ENCODE results near the gene KCTD16. TPM values are rescaled to one million over a fixed set of nuclear protein-coding genes. Genes with fewer than 3 reads are reported as not detected.

KCTD16 gene
- total RNA-seq, 1 experiment from 2014 or later, result 0.64 TPM

DNA sequence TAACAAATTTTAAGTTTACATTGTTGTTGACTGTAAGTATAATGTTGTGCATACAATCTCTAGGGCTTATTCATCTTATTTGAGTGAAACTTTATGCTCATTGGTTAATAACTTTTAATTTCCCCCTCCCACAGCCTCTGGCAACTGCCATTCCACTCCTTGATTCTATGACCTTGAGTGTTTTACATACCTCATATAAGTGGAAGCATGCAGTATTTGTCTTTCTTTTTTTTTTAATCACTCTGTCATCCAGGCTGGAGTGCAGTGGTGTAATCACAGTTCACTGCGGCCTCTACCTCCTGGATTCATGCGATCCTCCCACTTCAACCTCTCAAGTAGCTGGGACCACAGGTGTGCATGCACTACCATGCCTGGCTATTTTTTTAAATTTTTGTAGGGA lies 83.9 kb downstream of the KCTD16 start:
- Histone ChIP-seq H3K27ac (ENCODE audit: low read depth, low read length) (no peak overlapping the region), H3K27me3 (ENCODE audit: insufficient read depth, low read length) (peaks cover 9% of the 10 kb centered on the region), H3K36me3 (ENCODE audit: control insufficient read depth in 1 of 2, insufficient read depth in 2 of 2, low read length in 2 of 2) (no peaks in the 10 kb centered on the region), H3K9me2 (ENCODE audit: insufficient read depth) (no peaks in the 10 kb centered on the region), H3K79me2 (ENCODE audit: insufficient read depth, low read length) (no peaks in the 10 kb centered on the region), H4K20me1 (ENCODE audit: insufficient read depth) (no peaks in the 10 kb centered on the region), H3K4me3 (replicated peaks in 1 of 2; ENCODE audit: low read depth in 1 of 2, low read length in 2 of 2) (no peak overlapping the region), H2AFZ (ENCODE audit: low read depth, low read length, poor library complexity, severe bottlenecking) (no peak overlapping the region), H3K4me1 (ENCODE audit: control insufficient read depth in 1 of 2, insufficient read depth in 2 of 2, low read length in 2 of 2) (no peaks in the 10 kb centered on the region), H3K9ac (ENCODE audit: low read length) (no peak overlapping the region), H3K4me2 (ENCODE audit: low read length) (no peak overlapping the region), H3K9me3 (ENCODE audit: control insufficient read depth in 1 of 2, insufficient read depth in 1 of 2, low read depth in 1 of 2, low read length in 2 of 2) (no peaks in the 10 kb centered on the region)
- BruUV-seq (replicated peaks), result no TSS peak
- ATAC-seq (no peak), DNase-seq (ENCODE audit: low read depth, low spot score) (no peak)
- TF ChIP-seq, protein P1, sequence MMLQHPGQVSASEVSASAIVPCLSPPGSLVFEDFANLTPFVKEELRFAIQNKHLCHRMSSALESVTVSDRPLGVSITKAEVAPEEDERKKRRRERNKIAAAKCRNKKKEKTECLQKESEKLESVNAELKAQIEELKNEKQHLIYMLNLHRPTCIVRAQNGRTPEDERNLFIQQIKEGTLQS (IDR thresholded peaks at IDR 0.05), result no peak
- TF ChIP-seq SIN3A (IDR thresholded peaks at IDR 0.05; ENCODE audit: low read depth) (no peak), POLR2AphosphoS5 (IDR thresholded peaks at IDR 0.05; ENCODE audit: low read depth, low read length) (no peak), SP1 (IDR thresholded peaks at IDR 0.05; ENCODE audit: low read depth) (no peak), TCF7L2 (IDR thresholded peaks at IDR 0.05; ENCODE audit: borderline replicate concordance, extremely low read depth, insufficient read depth, insufficient read length) (no peak), ELF1 (IDR thresholded peaks at IDR 0.05; ENCODE audit: borderline replicate concordance, low read depth) (no peak), CEBPB (IDR thresholded peaks at IDR 0.05; ENCODE audit: low read depth) (no peak), RAD21 (IDR thresholded peaks at IDR 0.05; ENCODE audit: low read depth) (no peak), POLR2A (IDR thresholded peaks at IDR 0.05; ENCODE audit: borderline replicate concordance, extremely low read depth, insufficient read depth, insufficient read length) (no peak), EZH2 (IDR thresholded peaks at IDR 0.05) (no peak), CBX3 (IDR thresholded peaks at IDR 0.05; ENCODE audit: low read depth) (no peak), YY1 (IDR thresholded peaks at IDR 0.05; ENCODE audit: extremely low read depth, insufficient replicate concordance, low read depth, low read length) (no peak), ZFX (IDR thresholded peaks at IDR 0.05) (no peak), ZNF274 (IDR thresholded peaks at IDR 0.05; ENCODE audit: low read depth, low read length) (no peak)
- RAD21 ChIA-PET (ENCODE audit: low non-redundant PET in 1 of 2, low total read pairs in 2 of 2, uncharacterized antibody in 2 of 2, unreplicated experiment in 2 of 2), result no interaction called here
- POLR2A ChIA-PET, result no interaction called here
- CTCF ChIA-PET, result no interaction called here
- intact Hi-C loops (cut with micrococcal nuclease), result no loop called here

- Histone ChIP-seq H3K4me3 (replicated peaks in 1 of 2; ENCODE audit: low read depth in 1 of 2, low read length in 2 of 2) (no peak overlapping the region), H4K20me1 (ENCODE audit: insufficient read depth) (no peaks in the 10 kb centered on the region)
- TF ChIP-seq YY1 (IDR thresholded peaks at IDR 0.05; ENCODE audit: extremely low read depth, insufficient replicate concordance, low read depth, low read length) (no peak), POLR2A (IDR thresholded peaks at IDR 0.05; ENCODE audit: borderline replicate concordance, extremely low read depth, insufficient read depth, insufficient read length) (no peak), EZH2 (IDR thresholded peaks at IDR 0.05) (no peak), SRF (IDR thresholded peaks at IDR 0.05; ENCODE audit: low read depth) (no peak), SIN3A (IDR thresholded peaks at IDR 0.05; ENCODE audit: low read depth) (no peak), TCF7L2 (IDR thresholded peaks at IDR 0.05; ENCODE audit: borderline replicate concordance, extremely low read depth, insufficient read depth, insufficient read length) (no peak), SP1 (IDR thresholded peaks at IDR 0.05; ENCODE audit: low read depth) (no peak)
- TF ChIP-seq, protein P2, sequence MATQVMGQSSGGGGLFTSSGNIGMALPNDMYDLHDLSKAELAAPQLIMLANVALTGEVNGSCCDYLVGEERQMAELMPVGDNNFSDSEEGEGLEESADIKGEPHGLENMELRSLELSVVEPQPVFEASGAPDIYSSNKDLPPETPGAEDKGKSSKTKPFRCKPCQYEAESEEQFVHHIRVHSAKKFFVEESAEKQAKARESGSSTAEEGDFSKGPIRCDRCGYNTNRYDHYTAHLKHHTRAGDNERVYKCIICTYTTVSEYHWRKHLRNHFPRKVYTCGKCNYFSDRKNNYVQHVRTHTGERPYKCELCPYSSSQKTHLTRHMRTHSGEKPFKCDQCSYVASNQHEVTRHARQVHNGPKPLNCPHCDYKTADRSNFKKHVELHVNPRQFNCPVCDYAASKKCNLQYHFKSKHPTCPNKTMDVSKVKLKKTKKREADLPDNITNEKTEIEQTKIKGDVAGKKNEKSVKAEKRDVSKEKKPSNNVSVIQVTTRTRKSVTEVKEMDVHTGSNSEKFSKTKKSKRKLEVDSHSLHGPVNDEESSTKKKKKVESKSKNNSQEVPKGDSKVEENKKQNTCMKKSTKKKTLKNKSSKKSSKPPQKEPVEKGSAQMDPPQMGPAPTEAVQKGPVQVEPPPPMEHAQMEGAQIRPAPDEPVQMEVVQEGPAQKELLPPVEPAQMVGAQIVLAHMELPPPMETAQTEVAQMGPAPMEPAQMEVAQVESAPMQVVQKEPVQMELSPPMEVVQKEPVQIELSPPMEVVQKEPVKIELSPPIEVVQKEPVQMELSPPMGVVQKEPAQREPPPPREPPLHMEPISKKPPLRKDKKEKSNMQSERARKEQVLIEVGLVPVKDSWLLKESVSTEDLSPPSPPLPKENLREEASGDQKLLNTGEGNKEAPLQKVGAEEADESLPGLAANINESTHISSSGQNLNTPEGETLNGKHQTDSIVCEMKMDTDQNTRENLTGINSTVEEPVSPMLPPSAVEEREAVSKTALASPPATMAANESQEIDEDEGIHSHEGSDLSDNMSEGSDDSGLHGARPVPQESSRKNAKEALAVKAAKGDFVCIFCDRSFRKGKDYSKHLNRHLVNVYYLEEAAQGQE (IDR thresholded peaks at IDR 0.05; ENCODE audit: low read depth), result no peak
These were observed 89.4 kb downstream of the KCTD16 start for GRCh38 chr5:144260121-144260520.

More at GRCh38 chr5:144260121-144260520, 89.4 kb downstream of the KCTD16 start:
- no peak overlapping the region for H3K9ac ChIP-seq (ENCODE audit: low read length)
- ChIA-PET POLR2A (no interaction called here), CTCF (no interaction called here), RAD21 (ENCODE audit: low non-redundant PET in 1 of 2, low total read pairs in 2 of 2, uncharacterized antibody in 2 of 2, unreplicated experiment in 2 of 2) (no interaction called here)
- peaks cover 36% of the 10 kb centered on the region for H3K27me3 ChIP-seq (ENCODE audit: insufficient read depth, low read length)
- H3K27ac ChIP-seq (ENCODE audit: low read depth, low read length), result no peak overlapping the region
- no TSS peak for BruUV-seq (replicated peaks)
- intact Hi-C loops (cut with micrococcal nuclease), result no loop called here
- H3K9me2 ChIP-seq (ENCODE audit: insufficient read depth), result no peaks in the 10 kb centered on the region
- DNase-seq (ENCODE audit: low read depth, low spot score), result no peak
- H3K4me1 ChIP-seq (ENCODE audit: control insufficient read depth in 1 of 2, insufficient read depth in 2 of 2, low read length in 2 of 2), result no peaks in the 10 kb centered on the region
- no peak overlapping the region for H2AFZ ChIP-seq (ENCODE audit: low read depth, low read length, poor library complexity, severe bottlenecking)
- no peaks in the 10 kb centered on the region for H3K36me3 ChIP-seq (ENCODE audit: control insufficient read depth in 1 of 2, insufficient read depth in 2 of 2, low read length in 2 of 2)
- ATAC-seq, result no peak
- H3K79me2 ChIP-seq (ENCODE audit: insufficient read depth, low read length), result no peaks in the 10 kb centered on the region
- no peaks in the 10 kb centered on the region for H3K9me3 ChIP-seq (ENCODE audit: control insufficient read depth in 1 of 2, insufficient read depth in 1 of 2, low read depth in 1 of 2, low read length in 2 of 2)
- no peak overlapping the region for H3K4me2 ChIP-seq (ENCODE audit: low read length)

All from HCT116 (cell line).